T-cell (primary cell): ENCODE results near the gene TSEN15. TPM values are rescaled to one million over a fixed set of nuclear protein-coding genes. Genes with fewer than 3 reads are reported as not detected.

Experiments used
- ATAC-seq, 4 experiments: fragments of 200-7000 bp in 3 of 4; fragments of 150-1000 bp in 1 of 4; cut with Tn5 transposase; replicated peaks in 1 of 4; 1 replicate in 3 of 4; 2 replicates in 1 of 4; pipeline ENCODE4 v1.10.0; 2021; ENCODE audit warnings: moderate library complexity in 3 of 4, mild to moderate bottlenecking in 2 of 4, moderate number of reproducible peaks in 1 of 4
- CTCF ChIA-PET, 2 donors: fragments of 300-600 bp; sonication (Branson Sonifier 250); formaldehyde crosslinking; loops; one replicate each; lab custom pipeline; 2022; ENCODE audit warnings: antibody characterized with exemption in 2 of 2; lab: Charles Lee
- POLR2A ChIA-PET, 2 donors: fragments of 300-600 bp; sonication (Branson Sonifier 250); formaldehyde crosslinking; loops; one replicate each; lab custom pipeline; 2022; ENCODE audit warnings: antibody characterized with exemption in 2 of 2; lab: Charles Lee
- DNase-seq, 35 experiments: peaks; one replicate each; pipeline versions ENCODE4 v3.0.0 to v3.0.0-alpha.2; 2013 to 2023
- H3K27ac ChIP-seq: one replicate; pipeline ENCODE4 v1.5.1; 2013; ENCODE audit warnings: low read length
- H3K27me3 ChIP-seq, 2 experiments: replicated peaks in 1 of 2; 1 replicate in 1 of 2; 2 replicates in 1 of 2; pipeline versions ENCODE4 v1.6.1 to v1.7.0; 2013; ENCODE audit warnings: low read length in 1 of 2, mixed read lengths in 1 of 2; ENCODE audit not compliant: control insufficient read depth in 2 of 2, insufficient read depth in 2 of 2; ENCODE audit errors: extremely low read depth in 1 of 2
- H3K36me3 ChIP-seq, 2 donors: 1 replicate in 1 of 2; 2 replicates in 1 of 2; pipeline versions ENCODE4 v1.6.1 to v1.7.0; 2013; ENCODE audit warnings: low read length in 1 of 2; ENCODE audit not compliant: control insufficient read depth in 2 of 2, insufficient read depth in 1 of 2; ENCODE audit errors: extremely low read depth in 1 of 2
- H3K4me1 ChIP-seq, 2 experiments: 1 replicate in 1 of 2; 2 replicates in 1 of 2; pipeline versions ENCODE4 v1.6.1 to v1.7.0; 2013; ENCODE audit warnings: low read length in 2 of 2, mixed read lengths in 1 of 2; ENCODE audit not compliant: insufficient read depth in 2 of 2, control insufficient read depth in 1 of 2; ENCODE audit errors: extremely low read depth in 1 of 2
- H3K4me3 ChIP-seq, 2 donors: 1 replicate in 1 of 2; 2 replicates in 1 of 2; pipeline versions ENCODE4 v1.5.1 to v1.7.0; 2013; ENCODE audit warnings: mild to moderate bottlenecking in 2 of 2, low read length in 1 of 2, moderate library complexity in 1 of 2; ENCODE audit not compliant: control insufficient read depth in 1 of 2; ENCODE audit errors: extremely low read depth in 1 of 2
- H3K9me3 ChIP-seq: 2 replicates; pipeline ENCODE4 v1.7.0; 2013
- H3K27ac Mint-ChIP-seq, 2 donors: one replicate each; pipeline ENCODE4 v1.8.0; 2020 to 2021; ENCODE audit warnings: mild to moderate bottlenecking in 2 of 2, mixed read lengths in 2 of 2
- H3K27me3 Mint-ChIP-seq, 2 donors: one replicate each; pipeline ENCODE4 v1.8.0; 2021 to 2022; ENCODE audit warnings: mixed read lengths in 2 of 2
- H3K36me3 Mint-ChIP-seq: one replicate; pipeline ENCODE4 v1.8.0; 2021; ENCODE audit warnings: mixed read lengths
- H3K4me1 Mint-ChIP-seq, 3 donors: one replicate each; pipeline ENCODE4 v1.8.0; 2020 to 2022; ENCODE audit warnings: mixed read lengths in 3 of 3, mild to moderate bottlenecking in 1 of 3
- H3K4me3 Mint-ChIP-seq, 3 donors: one replicate each; pipeline ENCODE4 v1.8.0; 2020 to 2022; ENCODE audit warnings: mild to moderate bottlenecking in 3 of 3, mixed read lengths in 3 of 3, moderate library complexity in 3 of 3
- H3K9me3 Mint-ChIP-seq, 3 donors: one replicate each; pipeline ENCODE4 v1.8.0; 2020 to 2022; ENCODE audit warnings: mixed read lengths in 3 of 3
- WGBS: methylation state at CpG from one replicate; pipeline ENCODE4 v1.1.5; 2013; ENCODE audit warnings: missing lambda C conversion rate; ENCODE audit not compliant: insufficient coverage; 5-methylcytosine and 5-hydroxymethylcytosine counted together
- total RNA-seq, 35 experiments: library from RNA in 6 of 35; stranded (reverse) in 6 of 35; fragments of 120-200 nt in 1 of 35; gene quantifications; one replicate each; pipeline versions ENCODE4 v1.2.1 to v1.2.4 and lab custom pipeline; 2013 to 2026

Gene TSEN15
- total RNA-seq, 5 donors from 2014 or later (not counting 1 experiment from before 2014, with no cell fraction given), result 22.1 to 39.8 (median 35.4) TPM

GRCh38 chr1:184075055-184076029, 23.8 kb downstream of the TSEN15 start:
- DNase-seq, result peak in 3 of 35 experiments; percentile 5 to 56 (median 8)
- ChIA-PET CTCF (interaction anchor here in 1 of 2 donors (1.8 kb wide), 1 partner anchor 588 kb away, joined by 4 read pairs; no protein-coding TSS in a partner anchor), POLR2A (no interaction called here)
- no peaks in the 10 kb centered on the region for H3K4me1 ChIP-seq
- peaks cover 0 to 4% (median 0%) of the 10 kb centered on the region in 3 donors for H3K4me1 Mint-ChIP-seq
- peaks cover 0 to 4% (median 0%) of the 10 kb centered on the region in 3 donors for H3K9me3 Mint-ChIP-seq
- H3K27ac Mint-ChIP-seq, result peak overlapping the region in 1 of 2 donors; percentile 61
- H3K36me3 ChIP-seq, result peaks cover 4 to 15% of the 10 kb centered on the region in 2 donors
- no peak overlapping the region for H3K27ac ChIP-seq
- no peaks in the 10 kb centered on the region for H3K27me3 Mint-ChIP-seq
- WGBS, result no CpG with 5 or more reads among the region's 4 CpGs
- peak in 1 of 4 experiments; percentile 38 for ATAC-seq
- H3K9me3 ChIP-seq, result no peaks in the 10 kb centered on the region
- no peak overlapping the region for H3K4me3 Mint-ChIP-seq
- peaks cover 28% of the 10 kb centered on the region for H3K36me3 Mint-ChIP-seq
- H3K27me3 ChIP-seq, result no peaks in the 10 kb centered on the region
- H3K4me3 ChIP-seq, result no peak overlapping the region

- H3K27me3 ChIP-seq, result no peaks in the 10 kb centered on the region
- ChIA-PET POLR2A (no interaction called here), CTCF (no interaction called here)
- H3K4me3 ChIP-seq, result no peak overlapping the region
- Mint-ChIP-seq H3K9me3 (peaks cover 0 to 4% (median 0%) of the 10 kb centered on the region in 3 donors), H3K4me1 (peaks cover 0 to 4% (median 0%) of the 10 kb centered on the region in 3 donors), H3K4me3 (no peak overlapping the region), H3K36me3 (peaks cover 15% of the 10 kb centered on the region), H3K27ac (no peak overlapping the region), H3K27me3 (no peaks in the 10 kb centered on the region)
- DNase-seq (no peak), ATAC-seq (no peak)
- no CpG with 5 or more reads among the region's 2 CpGs for WGBS
- H3K27ac ChIP-seq, result no peak overlapping the region
- H3K36me3 ChIP-seq, result no peaks in the 10 kb centered on the region
- no peaks in the 10 kb centered on the region for H3K9me3 ChIP-seq
- no peaks in the 10 kb centered on the region for H3K4me1 ChIP-seq
These were observed 27.2 kb downstream of the TSEN15 start for GRCh38 chr1:184078564-184079249.

GRCh38 chr1:184080309-184080708, 28.8 kb downstream of the TSEN15 start:
- ATAC-seq (no peak), DNase-seq (no peak)
- ChIA-PET CTCF (no interaction called here), POLR2A (interaction anchor here in 1 of 2 donors (0.6 kb wide), 1 partner anchor 194 kb away, joined by 3 read pairs; no protein-coding TSS in a partner anchor)
- Mint-ChIP-seq H3K4me3 (no peak overlapping the region), H3K27ac (no peak overlapping the region), H3K9me3 (peaks cover 0 to 4% (median 0%) of the 10 kb centered on the region in 3 donors), H3K36me3 (peaks cover 18% of the 10 kb centered on the region), H3K27me3 (no peaks in the 10 kb centered on the region), H3K4me1 (peaks cover 0 to 3% (median 0%) of the 10 kb centered on the region in 3 donors)
- H3K4me1 ChIP-seq, result no peaks in the 10 kb centered on the region
- H3K36me3 ChIP-seq, result no peaks in the 10 kb centered on the region
- no peak overlapping the region for H3K4me3 ChIP-seq
- H3K27me3 ChIP-seq, result no peaks in the 10 kb centered on the region
- H3K27ac ChIP-seq, result no peak overlapping the region
- H3K9me3 ChIP-seq, result no peaks in the 10 kb centered on the region

- WGBS, result no CpG with 5 or more reads among the region's 5 CpGs
- Mint-ChIP-seq H3K27ac (no peak overlapping the region), H3K36me3 (peaks cover 32% of the 10 kb centered on the region), H3K4me3 (no peak overlapping the region), H3K27me3 (no peaks in the 10 kb centered on the region), H3K4me1 (no peaks in the 10 kb centered on the region), H3K9me3 (no peaks in the 10 kb centered on the region)
- ChIA-PET CTCF (no interaction called here), POLR2A (no interaction called here)
- Histone ChIP-seq H3K27ac (no peak overlapping the region), H3K9me3 (no peaks in the 10 kb centered on the region), H3K4me3 (no peak overlapping the region), H3K27me3 (no peaks in the 10 kb centered on the region), H3K4me1 (no peaks in the 10 kb centered on the region), H3K36me3 (no peaks in the 10 kb centered on the region)
- ATAC-seq (no peak), DNase-seq (no peak)
These were observed 31.2 kb downstream of the TSEN15 start for GRCh38 chr1:184082541-184083415.

- Histone ChIP-seq H3K27me3 (no peaks in the 10 kb centered on the region), H3K4me1 (no peaks in the 10 kb centered on the region), H3K36me3 (no peaks in the 10 kb centered on the region), H3K4me3 (no peak overlapping the region), H3K9me3 (no peaks in the 10 kb centered on the region), H3K27ac (no peak overlapping the region)
- Mint-ChIP-seq H3K4me1 (no peaks in the 10 kb centered on the region), H3K9me3 (no peaks in the 10 kb centered on the region), H3K4me3 (no peak overlapping the region), H3K27ac (no peak overlapping the region), H3K27me3 (no peaks in the 10 kb centered on the region), H3K36me3 (peaks cover 39% of the 10 kb centered on the region)
- CTCF ChIA-PET, result no interaction called here
- DNase-seq, result no peak
- no peak for ATAC-seq
- POLR2A ChIA-PET, result no interaction called here
These were observed 34.1 kb downstream of the TSEN15 start for GRCh38 chr1:184085667-184086066.

- no peaks in the 10 kb centered on the region for H3K36me3 ChIP-seq
- peaks cover 40% of the 10 kb centered on the region for H3K36me3 Mint-ChIP-seq
- H3K4me3 ChIP-seq, result no peak overlapping the region
- ChIA-PET POLR2A (no interaction called here), CTCF (no interaction called here)
- no peaks in the 10 kb centered on the region for H3K9me3 Mint-ChIP-seq
- H3K4me3 Mint-ChIP-seq, result no peak overlapping the region
- WGBS, result 95% methylated on average over 7 of the region's 8 CpGs
- H3K27me3 ChIP-seq, result no peaks in the 10 kb centered on the region
- no peaks in the 10 kb centered on the region for H3K27me3 Mint-ChIP-seq
- no peaks in the 10 kb centered on the region for H3K4me1 ChIP-seq
- no peak overlapping the region for H3K27ac ChIP-seq
- H3K4me1 Mint-ChIP-seq, result no peaks in the 10 kb centered on the region
- H3K27ac Mint-ChIP-seq, result no peak overlapping the region
- H3K9me3 ChIP-seq, result no peaks in the 10 kb centered on the region
- DNase-seq (no peak), ATAC-seq (no peak)
These were observed 36.5 kb downstream of the TSEN15 start for GRCh38 chr1:184088037-184088436.
